ENCODE results near the gene RAB40B. TPM values are rescaled to one million over a fixed set of nuclear protein-coding genes. Genes with fewer than 3 reads are reported as not detected.

RAB40B gene
- total RNA-seq, 4 donors from 2014 or later: 10.4 to 25.5 (median 19.2) TPM

- TF ChIP-seq POLR2AphosphoS5 (IDR thresholded peaks at IDR 0.05) (no peak), CTCF (IDR thresholded peaks at IDR 0.05) (no peak), POLR2A (IDR thresholded peaks at IDR 0.05) (no peak), EP300 (IDR thresholded peaks at IDR 0.05) (no peak)
- H3K27ac ChIP-seq: no peak overlapping the region
- 88 to 96% methylated on average over 3 to 7 of the region's 28 CpGs for WGBS, 2 donors (ENCODE audit: low coverage in 1 of 2)
Measured at GRCh38 chr17:82666931-82667667, 31.4 kb downstream of the RAB40B start.

DNA sequence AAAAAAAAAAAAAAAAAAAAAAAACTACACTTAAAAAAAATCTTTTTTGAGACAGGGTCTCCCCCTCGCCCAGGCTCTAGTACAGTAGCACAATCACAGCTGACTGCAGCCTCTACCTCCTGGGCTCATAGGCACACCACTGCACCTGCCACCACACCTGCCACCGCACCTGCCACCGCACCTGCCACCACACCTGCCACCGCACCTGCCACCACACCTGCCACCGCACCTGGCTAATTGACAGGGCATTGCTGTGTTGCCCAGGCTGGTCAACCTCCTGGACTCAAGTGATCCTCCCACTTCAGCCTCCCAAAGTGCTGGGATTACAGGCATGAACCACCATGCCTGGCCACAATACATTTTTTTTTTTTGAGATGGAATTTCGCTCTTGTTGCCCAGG lies 32.6 kb downstream of the RAB40B start:
- no peak for ATAC-seq

More at GRCh38 chr17:82666931-82667667, 31.4 kb downstream of the RAB40B start:
- ATAC-seq: no peak
- peaks cover 0 to 34% of the 10 kb centered on the region in 2 donors for H3K36me3 ChIP-seq
- H3K4me1 ChIP-seq: peaks cover 0 to 24% (median 0%) of the 10 kb centered on the region in 3 donors
- H3K9me3 ChIP-seq: no peaks in the 10 kb centered on the region
- no peak overlapping the region for H3K4me3 ChIP-seq
- no peaks in the 10 kb centered on the region for H3K27me3 ChIP-seq

DNA sequence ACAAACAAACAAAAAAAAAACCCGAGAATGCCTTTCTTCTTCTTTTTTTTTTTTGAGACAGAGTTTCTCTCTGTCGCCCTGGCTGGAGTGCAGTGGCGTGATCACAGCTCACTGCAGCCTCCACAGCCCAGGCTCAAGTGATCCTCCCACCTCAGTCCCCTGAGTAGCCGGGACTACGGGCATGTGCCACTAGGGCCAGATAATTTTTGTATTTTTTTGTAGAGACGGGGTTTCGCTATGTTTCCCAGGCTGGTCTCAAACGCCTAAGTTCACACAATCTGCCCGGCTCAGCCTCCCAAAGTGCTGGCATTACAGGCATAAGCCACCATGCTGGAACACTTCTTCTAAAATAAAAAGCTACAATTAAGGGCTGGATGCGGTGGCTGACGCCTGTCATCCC lies 33.3 kb downstream of the RAB40B start:
- Histone ChIP-seq H3K4me1 (peaks cover 0 to 17% (median 0%) of the 10 kb centered on the region in 3 donors), H3K36me3 (peaks cover 0 to 52% of the 10 kb centered on the region in 2 donors), H3K9me3 (no peaks in the 10 kb centered on the region), H3K4me3 (no peak overlapping the region), H3K27me3 (no peaks in the 10 kb centered on the region), H3K27ac (no peak overlapping the region)
- WGBS, 2 donors (ENCODE audit: low coverage in 1 of 2): 69 to 88% methylated on average over 2 to 9 of the region's 11 CpGs
- ATAC-seq: no peak
- TF ChIP-seq CTCF (IDR thresholded peaks at IDR 0.05) (no peak), POLR2AphosphoS5 (IDR thresholded peaks at IDR 0.05) (no peak), POLR2A (IDR thresholded peaks at IDR 0.05) (no peak), EP300 (IDR thresholded peaks at IDR 0.05) (no peak)

More for the DNA sequence above, 32.6 kb downstream of the RAB40B start:
- peaks cover 0 to 45% of the 10 kb centered on the region in 2 donors for H3K36me3 ChIP-seq
- no peaks in the 10 kb centered on the region for H3K27me3 ChIP-seq
- H3K4me1 ChIP-seq: peaks cover 0 to 24% (median 0%) of the 10 kb centered on the region in 3 donors
- 97 to 100% methylated on average over 3 to 6 of the region's 6 CpGs for WGBS, 2 donors (ENCODE audit: low coverage in 1 of 2)
- no peak overlapping the region for H3K4me3 ChIP-seq
- TF ChIP-seq EP300 (IDR thresholded peaks at IDR 0.05) (no peak), POLR2AphosphoS5 (IDR thresholded peaks at IDR 0.05) (no peak), POLR2A (IDR thresholded peaks at IDR 0.05) (no peak), CTCF (IDR thresholded peaks at IDR 0.05) (no peak)
- no peak overlapping the region for H3K27ac ChIP-seq
- H3K9me3 ChIP-seq: no peaks in the 10 kb centered on the region

DNA sequence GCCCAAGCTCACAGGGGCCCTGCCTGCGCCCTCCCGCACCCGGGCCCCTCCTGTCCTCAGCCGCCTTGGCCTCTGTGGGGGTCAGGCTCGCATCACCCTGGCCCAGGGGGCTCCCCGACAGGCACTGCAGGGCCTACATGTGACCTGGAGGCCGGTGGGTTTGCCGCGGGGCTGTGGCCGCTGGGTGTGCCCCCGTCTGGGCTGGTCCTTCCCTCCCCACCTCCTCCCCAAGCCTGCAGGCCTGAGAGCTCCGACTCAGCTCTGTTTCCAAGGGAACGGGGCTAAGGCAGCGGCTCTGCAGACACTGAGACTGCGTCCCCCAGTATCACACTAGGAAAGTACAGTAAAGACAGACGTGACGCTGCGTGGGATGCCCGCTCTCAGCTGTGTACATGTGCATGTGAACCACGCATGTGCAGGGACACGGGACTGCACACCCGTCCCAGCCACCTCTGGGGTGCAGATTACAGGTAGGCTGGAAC lies 33.8 kb downstream of the RAB40B start:
- H3K4me3 ChIP-seq: no peak overlapping the region
- no peaks in the 10 kb centered on the region for H3K27me3 ChIP-seq
- H3K36me3 ChIP-seq: peaks cover 0 to 56% of the 10 kb centered on the region in 2 donors
- H3K27ac ChIP-seq: no peak overlapping the region
- 94 to 95% methylated on average over 7 of the region's 22 CpGs for WGBS, 2 donors (ENCODE audit: low coverage in 1 of 2)
- no peak for ATAC-seq
- H3K4me1 ChIP-seq: peaks cover 0 to 15% (median 0%) of the 10 kb centered on the region in 3 donors
- TF ChIP-seq POLR2AphosphoS5 (IDR thresholded peaks at IDR 0.05) (no peak), CTCF (IDR thresholded peaks at IDR 0.05) (no peak), EP300 (IDR thresholded peaks at IDR 0.05) (no peak), POLR2A (IDR thresholded peaks at IDR 0.05) (no peak)
- H3K9me3 ChIP-seq: no peaks in the 10 kb centered on the region

DNA sequence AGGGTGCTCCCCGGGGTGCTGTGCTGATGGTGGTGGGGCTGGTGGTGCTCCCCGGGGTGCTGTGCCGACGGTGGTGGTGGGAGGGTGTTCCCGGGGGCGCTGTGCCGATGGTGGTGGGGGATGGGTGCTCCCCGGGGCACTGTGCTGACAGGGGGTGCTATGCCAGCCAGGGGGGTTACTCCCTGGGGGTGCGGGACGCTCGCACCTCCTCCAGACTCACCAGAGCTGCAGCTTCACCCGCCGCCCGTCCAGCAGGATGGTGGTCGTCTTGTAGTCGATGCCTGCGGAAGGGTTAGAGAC lies 34.3 kb downstream of the RAB40B start:
- Histone ChIP-seq H3K36me3 (peaks cover 0 to 61% of the 10 kb centered on the region in 2 donors), H3K4me3 (no peak overlapping the region), H3K27ac (no peak overlapping the region), H3K4me1 (peaks cover 0 to 10% (median 0%) of the 10 kb centered on the region in 3 donors), H3K9me3 (no peaks in the 10 kb centered on the region), H3K27me3 (no peaks in the 10 kb centered on the region)
- WGBS, 2 donors (ENCODE audit: low coverage in 1 of 2): 100% methylated on average over 6 of the region's 17 CpGs; no CpG with 5 or more reads in 1 of the 2 donors
- ATAC-seq: no peak
- TF ChIP-seq EP300 (IDR thresholded peaks at IDR 0.05): no peak
- TF ChIP-seq POLR2A (IDR thresholded peaks at IDR 0.05): no peak
- no peak for TF ChIP-seq POLR2AphosphoS5 (IDR thresholded peaks at IDR 0.05)
- no peak for TF ChIP-seq CTCF (IDR thresholded peaks at IDR 0.05)
